ENCODE data around the gene UBFD1.
"Not testable (repeated sequence)": the region's sequence is repeated elsewhere in the genome, so short reads cannot be mapped to it uniquely, and the experiment has no call there.

Gene UBFD1

DNA sequence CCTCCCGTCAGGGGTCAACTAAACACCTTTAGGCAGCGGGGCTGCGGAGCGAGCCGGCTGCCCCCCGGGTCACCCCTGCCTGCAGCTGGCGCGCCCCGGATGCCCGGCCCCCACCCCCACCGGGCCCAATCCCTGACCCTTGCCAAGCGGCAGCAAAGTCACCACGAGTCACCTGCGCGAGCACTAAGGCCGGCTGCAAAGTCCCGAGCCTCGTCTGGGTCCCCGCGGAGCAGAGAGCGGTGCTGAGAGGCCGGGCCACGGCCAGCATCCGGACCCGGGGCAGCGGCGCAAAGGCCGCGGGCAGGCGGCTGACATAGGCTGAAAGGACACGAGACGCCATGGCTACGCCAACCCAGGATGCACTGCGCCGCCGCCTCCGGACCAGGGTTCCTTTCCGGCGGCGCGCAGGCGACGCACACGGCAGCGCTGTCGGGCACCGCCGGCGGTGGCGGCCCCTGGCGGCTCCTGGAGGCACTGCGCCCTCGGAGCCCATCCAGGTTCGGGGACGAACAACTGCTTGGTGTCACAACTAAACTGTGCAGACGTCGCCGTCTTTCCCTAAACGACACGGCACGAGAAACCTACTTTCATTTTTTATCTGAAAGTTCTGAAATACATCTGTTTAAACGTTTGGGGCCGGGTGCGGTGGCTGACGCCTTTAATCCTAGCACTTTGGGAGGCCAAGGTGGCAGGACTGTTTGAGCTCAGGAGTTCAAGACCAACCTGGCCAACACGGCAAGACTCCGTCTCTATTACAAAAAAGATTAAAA lies 38.6 kb downstream of the UBFD1 start, which contains the start of gene NDUFAB1:
NDUFAB1 (minus strand) TSS at position 366 of the 770 bp plus-strand sequence; CDS start at position 340, 26 bp downstream.
- Mint-ChIP-seq H3K27ac (peak within 1 kb of the TSS; percentile 70), H3K36me3 (ENCODE audit: low read depth) (peaks cover 29% of the 10 kb centered on the region), H3K27me3 (no peaks in the 10 kb centered on the region), H3K4me3 (peak within 1 kb of the TSS; percentile 86), H3K4me1 (ENCODE audit: low read depth) (peaks cover 29% of the 10 kb centered on the region), H3K9me3 (no peaks in the 10 kb centered on the region)

DNA sequence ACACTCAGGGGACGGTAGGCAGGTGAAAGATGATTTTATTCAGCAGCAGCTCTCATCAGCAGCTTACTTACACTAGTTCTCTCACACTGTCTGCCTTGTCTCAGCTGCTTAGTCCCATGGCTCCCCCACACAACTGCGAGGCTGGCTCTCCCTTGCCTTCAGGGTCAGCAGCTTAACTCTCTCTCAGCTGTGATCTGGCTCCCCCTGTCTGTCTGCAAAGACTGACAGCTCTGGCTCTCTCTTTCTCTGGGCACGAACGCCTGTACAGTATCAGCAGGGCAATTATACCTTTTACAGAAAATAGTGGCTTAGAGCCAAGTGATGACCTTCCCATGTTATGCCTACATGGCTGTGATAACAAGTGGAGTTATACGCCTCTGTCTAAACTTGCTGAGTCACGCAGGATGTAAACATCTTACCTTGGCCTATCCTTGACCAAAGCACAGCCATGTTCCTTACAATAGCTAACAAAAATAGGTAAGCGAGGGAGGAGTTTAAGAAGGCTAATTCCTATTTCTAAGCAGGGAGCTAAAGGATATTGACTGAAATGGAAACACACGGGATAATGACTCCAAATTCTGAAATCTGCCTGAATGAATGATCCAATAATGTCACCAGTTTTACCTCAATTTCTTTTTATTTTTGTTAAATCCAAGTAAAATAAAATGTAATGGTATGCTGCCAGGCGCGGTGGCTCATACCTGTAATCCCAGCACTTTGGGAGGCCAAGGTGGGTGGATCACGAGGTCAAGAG lies 39.7 kb downstream of the UBFD1 start:
- no peak overlapping the region for H3K4me3 Mint-ChIP-seq
- peaks cover 23% of the 10 kb centered on the region for H3K36me3 Mint-ChIP-seq (ENCODE audit: low read depth)
- no peaks in the 10 kb centered on the region for H3K27me3 Mint-ChIP-seq
- H3K4me1 Mint-ChIP-seq (ENCODE audit: low read depth): peaks cover 29% of the 10 kb centered on the region
- H3K27ac Mint-ChIP-seq: peak overlapping the region; percentile 21
- H3K9me3 Mint-ChIP-seq: no peaks in the 10 kb centered on the region

DNA sequence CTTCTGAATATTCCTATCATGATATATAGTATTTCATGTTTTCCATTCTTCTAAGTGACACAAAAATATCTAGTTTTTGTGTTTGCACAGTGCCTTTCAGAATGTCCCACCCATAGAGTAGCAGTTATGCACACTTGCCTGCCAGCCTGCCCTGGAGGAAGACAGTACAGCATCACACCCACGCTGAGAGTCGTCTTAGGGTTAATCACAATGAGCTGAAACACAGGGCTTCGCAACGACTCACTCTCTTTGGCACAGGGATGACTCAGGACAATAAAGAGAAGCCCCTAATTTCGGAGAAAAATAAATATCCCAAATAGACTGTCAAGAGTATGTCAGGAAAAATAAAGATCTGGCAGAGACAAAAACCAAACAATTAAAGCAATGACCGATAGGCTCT lies 50.2 kb downstream of the UBFD1 start:
- no peak overlapping the region for H3K27ac Mint-ChIP-seq
- H3K36me3 Mint-ChIP-seq (ENCODE audit: low read depth): peaks cover 29% of the 10 kb centered on the region
- no peaks in the 10 kb centered on the region for H3K9me3 Mint-ChIP-seq
- H3K4me1 Mint-ChIP-seq (ENCODE audit: low read depth): no peaks in the 10 kb centered on the region
- no peak overlapping the region for H3K4me3 Mint-ChIP-seq
- no peaks in the 10 kb centered on the region for H3K27me3 Mint-ChIP-seq

DNA sequence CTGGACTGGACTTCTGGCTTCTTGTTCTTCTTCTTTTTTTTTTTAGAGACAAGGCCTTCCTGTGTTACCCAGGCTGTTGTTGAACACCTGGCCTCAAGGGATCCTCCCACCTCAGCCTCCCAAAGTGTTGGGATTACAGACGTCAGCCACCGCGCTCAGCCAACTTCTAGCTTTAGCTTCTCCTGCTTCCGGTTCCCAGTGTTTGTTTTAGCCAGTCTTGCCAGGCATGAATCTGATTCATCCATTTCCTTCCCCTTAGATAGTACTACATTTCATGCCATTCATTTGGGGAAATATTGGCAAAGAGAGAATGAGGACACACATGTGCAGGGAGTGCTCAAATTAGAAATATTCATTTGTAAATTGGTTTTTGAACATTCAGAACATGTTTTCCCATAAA lies 50.7 kb downstream of the UBFD1 start:
- no peaks in the 10 kb centered on the region for H3K27me3 Mint-ChIP-seq
- H3K4me1 Mint-ChIP-seq (ENCODE audit: low read depth): no peaks in the 10 kb centered on the region
- no peak overlapping the region for H3K27ac Mint-ChIP-seq
- H3K36me3 Mint-ChIP-seq (ENCODE audit: low read depth): peaks cover 26% of the 10 kb centered on the region
- H3K4me3 Mint-ChIP-seq: no peak overlapping the region
- H3K9me3 Mint-ChIP-seq: no peaks in the 10 kb centered on the region

DNA sequence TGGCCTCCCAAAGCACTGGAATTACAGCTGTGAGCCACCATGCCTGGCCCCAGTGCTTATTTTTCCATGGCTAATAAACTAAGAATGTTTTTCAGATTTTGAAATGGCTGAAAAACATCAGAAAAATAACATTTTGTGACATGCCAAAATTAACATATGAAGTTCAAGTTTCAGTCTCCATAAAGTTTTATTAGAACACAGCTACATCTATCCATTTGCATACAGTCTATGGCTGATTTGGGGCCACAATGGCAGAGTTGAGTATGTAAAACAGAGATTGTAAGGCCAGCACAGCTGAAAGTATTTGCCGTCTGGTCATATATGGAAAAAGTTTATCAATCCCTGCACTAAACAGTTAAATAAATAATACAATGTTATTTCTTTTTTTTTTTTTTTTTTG lies 52.4 kb downstream of the UBFD1 start:
- Mint-ChIP-seq H3K9me3 (no peaks in the 10 kb centered on the region), H3K4me1 (ENCODE audit: low read depth) (no peaks in the 10 kb centered on the region), H3K4me3 (no peak overlapping the region), H3K27me3 (no peaks in the 10 kb centered on the region), H3K27ac (no peak overlapping the region), H3K36me3 (ENCODE audit: low read depth) (peaks cover 27% of the 10 kb centered on the region)

DNA sequence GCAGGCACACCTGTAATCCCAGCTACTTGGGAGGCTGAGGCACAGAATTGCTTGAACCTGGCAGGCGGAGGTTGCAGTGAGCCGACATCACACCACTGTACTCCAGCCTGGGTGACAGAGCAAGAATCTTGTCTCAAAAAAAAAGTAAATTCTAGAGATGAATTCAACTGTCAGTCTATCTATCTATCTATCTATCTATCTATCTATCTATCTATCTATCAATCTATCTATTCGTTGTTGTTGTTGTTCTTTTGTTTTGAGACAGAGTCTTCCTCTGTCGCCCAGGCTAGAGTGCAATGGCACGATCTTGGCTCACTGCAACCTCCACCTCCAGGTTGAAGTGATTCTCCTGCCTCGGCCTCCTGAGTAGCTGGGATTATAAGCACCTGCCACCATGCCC lies 53.4 kb downstream of the UBFD1 start:
- H3K27me3 Mint-ChIP-seq; H3K4me3 Mint-ChIP-seq; H3K9me3 Mint-ChIP-seq; H3K4me1 Mint-ChIP-seq (ENCODE audit: low read depth); H3K27ac Mint-ChIP-seq: not testable (repeated sequence)
- peaks cover 28% of the 10 kb centered on the region for H3K36me3 Mint-ChIP-seq (ENCODE audit: low read depth)

DNA sequence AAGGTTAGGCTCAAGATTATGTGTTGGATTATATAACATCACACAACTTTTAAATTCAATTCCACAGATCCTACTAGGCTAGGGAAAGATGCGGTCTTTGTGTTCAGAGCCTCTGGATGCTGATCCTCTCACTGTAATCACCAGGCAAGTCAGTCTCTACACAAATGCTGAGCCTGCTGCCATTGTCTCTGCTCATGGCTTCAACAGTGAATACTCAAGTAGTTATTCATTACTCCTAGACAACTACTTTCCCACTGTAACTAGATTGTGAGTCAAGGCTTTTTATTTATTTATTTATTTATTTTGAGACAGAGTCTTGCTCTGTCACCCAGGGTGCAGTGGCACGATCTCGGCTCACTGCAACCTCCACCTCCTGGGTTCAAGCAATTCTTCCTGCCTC lies 54.4 kb downstream of the UBFD1 start:
- Mint-ChIP-seq H3K9me3 (no peaks in the 10 kb centered on the region), H3K27me3 (no peaks in the 10 kb centered on the region), H3K4me3 (no peak overlapping the region), H3K27ac (no peak overlapping the region), H3K4me1 (ENCODE audit: low read depth) (no peaks in the 10 kb centered on the region), H3K36me3 (ENCODE audit: low read depth) (peaks cover 32% of the 10 kb centered on the region)

DNA sequence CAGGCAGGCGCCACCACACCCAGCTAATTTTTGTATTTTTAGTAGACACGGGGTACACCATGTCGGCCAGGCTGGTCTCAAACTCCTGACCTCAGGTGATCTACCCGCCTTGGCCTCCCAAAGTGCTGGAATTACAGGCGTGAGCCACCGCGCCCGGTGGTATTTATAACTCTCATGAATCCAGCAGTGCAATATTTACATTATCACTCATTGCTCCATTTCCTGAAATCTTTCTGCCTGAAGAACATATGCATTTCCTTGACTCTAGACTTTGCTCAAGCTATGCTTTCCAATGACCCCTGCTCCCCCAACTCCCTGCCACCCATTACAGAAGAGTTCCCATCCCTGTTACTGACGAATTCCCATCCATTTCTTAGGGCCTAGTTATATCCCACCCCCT lies 58.3 kb downstream of the UBFD1 start:
- H3K36me3 Mint-ChIP-seq (ENCODE audit: low read depth): peaks cover 53% of the 10 kb centered on the region
- H3K27ac Mint-ChIP-seq: no peak overlapping the region
- no peaks in the 10 kb centered on the region for H3K4me1 Mint-ChIP-seq (ENCODE audit: low read depth)

More for the DNA sequence above, 58.3 kb downstream of the UBFD1 start:
- no peaks in the 10 kb centered on the region for H3K9me3 Mint-ChIP-seq
- no peak overlapping the region for H3K4me3 Mint-ChIP-seq
- H3K27me3 Mint-ChIP-seq: no peaks in the 10 kb centered on the region

Measured in stimulated activated naive CD8-positive, alpha-beta T cell treated with anti-CD3 and anti-CD28 coated beads, Interleukin-15, Interleukin-2, amounts not matched to agents 100 ng/mL and 50 ng/mL, for 24 hours (primary cell).